GM18868 (cell line): Measurements from ENCODE around the gene NOXO1.
"Not testable (repeated sequence)": the region's sequence is repeated elsewhere in the genome, so short reads cannot be mapped to it uniquely, and the experiment has no call there.

Source experiments
- ATAC-seq: cut with Tn5 transposase; IDR thresholded peaks from one replicate; pipeline ENCODE4 v1.9.1; 2021; ENCODE audit warnings: mild to moderate bottlenecking, moderate library complexity; ENCODE audit not compliant: unreplicated experiment

The NOXO1 gene

GRCh38 chr16:1942810-1943726 lies 38.2 kb downstream of the NOXO1 start, which contains the start of gene MSRB1:
Gene MSRB1 (minus strand): TSS chr16:1943199. CDS start chr16:1943156, 43 bp downstream.
- peak; percentile 94 for ATAC-seq

GRCh38 chr16:1942047-1942809 lies 39.0 kb downstream of the NOXO1 start:
- ATAC-seq: no peak

- ATAC-seq: no peak
Measured at GRCh38 chr16:1941162-1942046, 39.9 kb downstream of the NOXO1 start.

GRCh38 chr16:1940273-1941161 lies 40.8 kb downstream of the NOXO1 start:
- no peak for ATAC-seq

- not testable (repeated sequence) for ATAC-seq
Measured at GRCh38 chr16:1939833-1940232, 41.4 kb downstream of the NOXO1 start.

GRCh38 chr16:1938910-1939309 lies 42.4 kb downstream of the NOXO1 start:
- ATAC-seq: no peak

GRCh38 chr16:1938316-1938715 lies 43.0 kb downstream of the NOXO1 start:
- no peak for ATAC-seq

DNA sequence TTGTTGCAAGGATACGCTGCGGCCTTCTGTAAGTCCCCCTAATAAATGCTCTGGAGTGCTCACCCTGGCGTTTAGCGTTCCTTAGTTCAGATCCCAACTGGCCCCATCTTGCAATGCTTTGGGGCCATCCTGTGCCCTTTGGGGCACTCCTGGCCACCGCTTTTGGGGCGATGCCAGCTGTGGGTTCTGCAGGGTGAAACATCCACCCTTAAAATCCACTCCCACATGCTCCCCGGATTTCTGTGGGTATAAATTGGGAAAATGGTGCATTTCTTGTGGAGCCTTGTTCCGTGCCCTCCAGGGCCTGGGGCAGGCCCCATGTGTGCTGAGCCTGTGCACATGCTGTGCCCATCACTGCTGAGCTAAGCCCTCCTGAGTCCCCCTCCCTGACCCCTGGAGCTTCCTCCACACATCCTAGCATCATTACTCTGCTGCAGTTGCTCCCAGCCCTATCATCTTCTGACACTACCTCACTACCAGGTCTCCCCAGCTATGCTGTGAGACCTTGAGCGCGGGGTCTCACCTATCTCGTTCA lies 44.3 kb downstream of the NOXO1 start:
- no peak for ATAC-seq

DNA sequence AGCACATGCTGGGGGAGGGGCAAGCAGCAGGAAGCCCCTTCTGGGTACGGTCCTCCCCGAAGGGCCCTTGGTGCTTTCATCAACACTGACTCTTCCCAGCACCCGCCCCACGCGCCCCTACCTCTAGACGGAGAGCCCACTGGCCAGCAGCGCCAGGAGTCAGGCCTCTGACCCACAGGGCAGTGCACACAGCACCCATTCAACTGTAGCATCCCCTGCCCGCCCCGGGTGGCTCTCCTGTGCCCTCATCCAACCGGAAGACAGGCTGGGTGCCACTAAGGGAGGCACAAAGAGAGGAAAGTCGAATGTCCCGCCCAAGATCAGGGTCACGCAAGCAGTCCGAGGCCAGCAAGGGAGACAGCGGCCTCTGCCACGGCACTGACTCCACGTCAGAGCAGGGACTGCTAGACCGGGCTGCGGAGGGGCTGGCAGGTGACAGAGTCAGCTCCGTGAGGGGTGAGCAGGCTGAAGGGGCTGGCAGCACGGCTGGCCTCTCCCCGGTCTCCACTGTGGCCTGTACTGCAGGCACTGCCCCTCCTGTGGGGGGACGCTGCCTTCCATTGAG lies 48.1 kb downstream of the NOXO1 start:
- no peak for ATAC-seq

DNA sequence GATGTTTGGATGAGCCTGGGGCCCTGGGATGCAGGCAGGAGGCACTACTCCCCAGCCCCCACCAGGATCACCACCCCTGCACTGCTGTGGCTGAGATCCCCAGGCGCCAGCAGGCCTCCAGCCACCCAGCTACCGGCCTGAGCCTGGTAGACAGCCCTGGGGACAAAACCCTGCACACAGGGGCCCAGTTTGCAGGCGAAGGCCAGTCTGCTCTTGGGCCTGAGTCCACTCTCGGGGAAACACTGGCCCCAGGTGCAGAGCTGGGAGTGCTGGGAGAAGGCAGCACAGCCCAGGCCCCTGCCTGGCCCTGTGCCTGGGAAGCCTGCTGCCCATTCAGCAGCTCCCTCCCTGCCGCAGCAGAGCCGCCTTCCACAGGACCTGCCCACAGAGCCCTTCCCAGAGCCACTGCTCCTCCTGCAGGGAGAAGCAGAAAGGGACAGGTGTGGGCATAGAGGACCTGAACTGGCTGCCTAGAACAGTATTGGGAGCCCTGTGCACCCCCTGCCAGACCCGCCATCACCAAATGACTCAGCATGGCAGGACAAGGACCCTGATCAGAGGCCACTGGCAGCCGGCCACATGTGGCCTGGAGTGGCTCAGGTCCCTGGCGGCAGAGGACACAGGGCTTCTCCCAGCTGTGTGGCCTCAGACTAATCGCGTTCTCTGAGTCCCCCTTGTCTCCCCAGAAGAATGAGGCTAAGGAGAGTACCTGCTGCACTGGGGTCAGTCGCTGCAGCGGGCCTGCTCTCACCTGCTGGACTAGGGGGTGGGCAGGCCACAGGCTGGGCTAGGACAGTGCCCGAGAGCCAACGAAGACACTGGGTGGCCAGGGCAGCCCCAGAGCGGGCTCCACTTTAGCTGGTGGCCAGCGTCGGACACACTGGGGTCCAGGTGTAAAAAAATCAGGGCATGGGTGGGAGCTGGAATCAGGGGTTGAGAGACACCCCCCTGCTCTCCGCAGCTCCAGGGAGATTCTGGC lies 48.9 kb downstream of the NOXO1 start:
- no peak for ATAC-seq

DNA sequence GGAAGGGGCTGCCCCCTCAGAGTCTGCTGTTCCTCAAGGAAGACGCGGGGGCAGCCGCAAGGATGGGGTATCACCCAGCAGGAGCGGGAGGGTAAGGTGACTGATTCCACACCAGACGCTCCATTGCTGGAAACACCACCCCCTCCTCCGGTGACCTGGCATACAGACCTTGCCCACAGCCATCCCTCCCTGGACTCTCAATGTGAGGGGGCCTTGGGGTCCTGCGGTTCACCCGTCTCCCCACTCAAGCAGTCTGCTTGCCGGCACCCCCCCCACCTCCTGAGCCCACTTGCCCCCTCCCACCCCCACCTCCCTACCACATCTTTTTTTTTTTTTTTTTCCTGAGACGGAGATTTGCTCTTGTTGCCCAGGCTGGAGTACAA lies 50.9 kb downstream of the NOXO1 start:
- no peak for ATAC-seq

- ATAC-seq: peak; percentile 83
Measured at GRCh38 chr16:1929578-1930337, 51.5 kb downstream of the NOXO1 start.

- ATAC-seq: no peak
Measured at GRCh38 chr16:1929105-1929504, 52.2 kb downstream of the NOXO1 start.
